ENCODE measurements around the gene GIGYF2.

DNA sequence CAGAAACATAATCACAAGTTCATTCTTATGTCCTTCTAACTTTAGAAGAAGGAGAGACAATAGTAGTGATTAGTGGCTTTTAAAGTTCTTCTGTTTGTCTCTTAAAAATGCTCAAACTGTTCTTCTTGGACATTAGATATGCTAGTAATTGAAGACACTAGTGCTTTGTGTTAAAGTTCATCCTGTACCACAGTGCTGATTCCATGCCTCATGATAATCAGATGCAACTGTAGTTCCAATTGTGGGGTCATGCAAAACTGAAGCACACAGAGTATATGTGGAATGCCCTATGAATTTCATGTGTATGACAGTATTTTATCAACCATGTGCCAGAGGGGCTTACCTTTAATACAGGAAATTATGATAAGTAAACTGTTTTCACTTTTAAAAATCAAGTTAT, 90.7 kb downstream of the GIGYF2 start:
- TF ChIP-seq, protein P1, sequence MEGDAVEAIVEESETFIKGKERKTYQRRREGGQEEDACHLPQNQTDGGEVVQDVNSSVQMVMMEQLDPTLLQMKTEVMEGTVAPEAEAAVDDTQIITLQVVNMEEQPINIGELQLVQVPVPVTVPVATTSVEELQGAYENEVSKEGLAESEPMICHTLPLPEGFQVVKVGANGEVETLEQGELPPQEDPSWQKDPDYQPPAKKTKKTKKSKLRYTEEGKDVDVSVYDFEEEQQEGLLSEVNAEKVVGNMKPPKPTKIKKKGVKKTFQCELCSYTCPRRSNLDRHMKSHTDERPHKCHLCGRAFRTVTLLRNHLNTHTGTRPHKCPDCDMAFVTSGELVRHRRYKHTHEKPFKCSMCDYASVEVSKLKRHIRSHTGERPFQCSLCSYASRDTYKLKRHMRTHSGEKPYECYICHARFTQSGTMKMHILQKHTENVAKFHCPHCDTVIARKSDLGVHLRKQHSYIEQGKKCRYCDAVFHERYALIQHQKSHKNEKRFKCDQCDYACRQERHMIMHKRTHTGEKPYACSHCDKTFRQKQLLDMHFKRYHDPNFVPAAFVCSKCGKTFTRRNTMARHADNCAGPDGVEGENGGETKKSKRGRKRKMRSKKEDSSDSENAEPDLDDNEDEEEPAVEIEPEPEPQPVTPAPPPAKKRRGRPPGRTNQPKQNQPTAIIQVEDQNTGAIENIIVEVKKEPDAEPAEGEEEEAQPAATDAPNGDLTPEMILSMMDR (IDR thresholded peaks at IDR 0.05), result no peak
- TF ChIP-seq POLR2A (IDR thresholded peaks at IDR 0.05), result no peak

Data from heart left ventricle (tissue), 13 donors.